Neural progenitor cell (in vitro differentiated cells): Measurements from ENCODE around the gene LGR4. TPM values are rescaled to one million over a fixed set of nuclear protein-coding genes. Genes with fewer than 3 reads are reported as not detected.

Experiments used
- DNase-seq: peaks from one replicate; pipeline ENCODE4 v3.0.0-alpha.2; 2016; ENCODE audit warnings: low spot score
- H2AFZ ChIP-seq: fragments of 200-600 bp; sonication (generic); replicated peaks from 2 replicates; pipeline ENCODE4 v1.6.1; 2016; ENCODE audit warnings: antibody characterized with exemption
- H3F3A ChIP-seq: fragments of 200-600 bp; sonication (generic); 2 replicates; pipeline ENCODE4 v1.6.1; 2016; ENCODE audit warnings: antibody characterized with exemption, low read depth
- H3K27ac ChIP-seq: fragments of 200-600 bp; sonication (generic); 2 replicates; pipeline ENCODE4 v1.5.1; 2016; ENCODE audit warnings: mild to moderate bottlenecking
- H3K27me3 ChIP-seq: fragments of 200-600 bp; sonication (generic); 2 replicates; pipeline ENCODE4 v1.6.1; 2016; ENCODE audit warnings: mild to moderate bottlenecking, moderate library complexity
- H3K36me3 ChIP-seq: fragments of 200-600 bp; sonication (generic); 2 replicates; pipeline ENCODE4 v1.5.1; 2016
- H3K4me1 ChIP-seq: fragments of 200-600 bp; sonication (generic); 2 replicates; pipeline ENCODE4 v1.6.1; 2016; ENCODE audit warnings: mixed run types
- H3K4me2 ChIP-seq: fragments of 200-600 bp; sonication (generic); 2 replicates; pipeline ENCODE4 v1.6.1; 2016
- H3K4me3 ChIP-seq: fragments of 200-600 bp; sonication (generic); 2 replicates; pipeline ENCODE4 v1.5.1; 2016
- H3K79me2 ChIP-seq: fragments of 200-600 bp; sonication (generic); 2 replicates; pipeline ENCODE4 v1.6.1; 2016; ENCODE audit warnings: low read depth
- H3K9ac ChIP-seq: fragments of 200-600 bp; sonication (generic); 2 replicates; pipeline ENCODE4 v1.6.1; 2016
- H3K9me3 ChIP-seq: fragments of 200-600 bp; sonication (generic); 2 replicates; pipeline ENCODE4 v1.5.1; 2016; ENCODE audit warnings: low read depth
- H4K20me1 ChIP-seq: fragments of 200-600 bp; sonication (generic); 2 replicates; pipeline ENCODE4 v1.6.1; 2016; ENCODE audit warnings: low read depth
- H3K27ac Mint-ChIP-seq: 3 replicates; pipeline ENCODE4 v1.8.0; 2021; ENCODE audit warnings: mixed read lengths
- H3K27me3 Mint-ChIP-seq: 2 replicates; pipeline ENCODE4 v1.8.0; 2022; ENCODE audit warnings: low read depth, mild to moderate bottlenecking, inconsistent platforms, moderate library complexity, mixed read lengths; ENCODE audit not compliant: insufficient read depth
- H3K36me3 Mint-ChIP-seq: 3 replicates; pipeline ENCODE4 v1.8.0; 2021; ENCODE audit warnings: mixed read lengths
- H3K4me1 Mint-ChIP-seq: 3 replicates; pipeline ENCODE4 v1.8.0; 2021; ENCODE audit warnings: mixed read lengths
- H3K4me3 Mint-ChIP-seq: 3 replicates; pipeline ENCODE4 v1.8.0; 2021; ENCODE audit warnings: mild to moderate bottlenecking, moderate library complexity, mixed read lengths
- H3K9me3 Mint-ChIP-seq: 3 replicates; pipeline ENCODE4 v1.8.0; 2020; ENCODE audit warnings: mixed read lengths
- CTCF ChIP-seq: fragments of 200-600 bp; sonication (generic); IDR thresholded peaks from 2 replicates; pipeline ENCODE4 v1.5.1; 2017; ENCODE audit warnings: antibody characterized with exemption, mild to moderate bottlenecking
- EZH2 ChIP-seq: fragments of 200-600 bp; sonication (generic); IDR thresholded peaks from 2 replicates; pipeline ENCODE4 v1.6.1; 2017; ENCODE audit warnings: antibody characterized with exemption, mild to moderate bottlenecking, moderate library complexity
- EZH2phosphoT487 ChIP-seq: fragments of 200-600 bp; sonication (generic); IDR thresholded peaks from 2 replicates; pipeline ENCODE4 v1.6.1; 2017; ENCODE audit warnings: antibody characterized with exemption
- total RNA-seq: library from RNA; depleted of rRNA; stranded (reverse); fragments of >200 nt; gene quantifications from 2 replicates; pipeline ENCODE4 v1.2.3, GENCODE V29; 2015; ENCODE audit warnings: low replicate concordance

Gene LGR4
- total RNA-seq, 1 donor from 2014 or later: 274 TPM

GRCh38 chr11:27438595-27438981 lies 34.0 kb downstream of the LGR4 start:
- Mint-ChIP-seq H3K4me1 (peaks cover 26% of the 10 kb centered on the region), H3K9me3 (no peaks in the 10 kb centered on the region), H3K4me3 (no peak overlapping the region), H3K27ac (no peak overlapping the region), H3K27me3 (peaks cover 15% of the 10 kb centered on the region), H3K36me3 (peaks cover 6% of the 10 kb centered on the region)
- H3K4me1 ChIP-seq: peaks cover 49% of the 10 kb centered on the region
- no peaks in the 10 kb centered on the region for H3K9me3 ChIP-seq
- no peak for TF ChIP-seq EZH2
- no peaks in the 10 kb centered on the region for H3K27me3 ChIP-seq
- no peak overlapping the region for H3K4me2 ChIP-seq
- no peak overlapping the region for H3K27ac ChIP-seq
- no peaks in the 10 kb centered on the region for H3K36me3 ChIP-seq
- peaks cover 100% of the 10 kb centered on the region for H3K79me2 ChIP-seq
- DNase-seq: no peak
- H2AFZ ChIP-seq: no peak overlapping the region
- H3K9ac ChIP-seq: no peak overlapping the region
- peaks cover 88% of the 10 kb centered on the region for H4K20me1 ChIP-seq
- H3K4me3 ChIP-seq: no peak overlapping the region
- peaks cover 38% of the 10 kb centered on the region for H3F3A ChIP-seq

- H3K27ac ChIP-seq: no peak overlapping the region
- peaks cover 32% of the 10 kb centered on the region for H3F3A ChIP-seq
- H3K4me1 ChIP-seq: peaks cover 44% of the 10 kb centered on the region
- Mint-ChIP-seq H3K27me3 (peaks cover 15% of the 10 kb centered on the region), H3K4me3 (no peak overlapping the region), H3K36me3 (peaks cover 8% of the 10 kb centered on the region), H3K9me3 (no peaks in the 10 kb centered on the region), H3K4me1 (peaks cover 21% of the 10 kb centered on the region), H3K27ac (no peak overlapping the region)
- H3K79me2 ChIP-seq: peaks cover 100% of the 10 kb centered on the region
- no peak overlapping the region for H2AFZ ChIP-seq
- TF ChIP-seq EZH2phosphoT487 (no peak), EZH2 (no peak), CTCF (no peak)
- no peaks in the 10 kb centered on the region for H3K9me3 ChIP-seq
- no peak overlapping the region for H3K4me2 ChIP-seq
- H3K4me3 ChIP-seq: no peak overlapping the region
- no peak overlapping the region for H3K9ac ChIP-seq
- H3K36me3 ChIP-seq: no peaks in the 10 kb centered on the region
- peaks cover 88% of the 10 kb centered on the region for H4K20me1 ChIP-seq
- no peaks in the 10 kb centered on the region for H3K27me3 ChIP-seq
- DNase-seq: no peak
Measured at GRCh38 chr11:27437829-27438594, 34.6 kb downstream of the LGR4 start.

GRCh38 chr11:27436916-27437315 lies 35.7 kb downstream of the LGR4 start:
- H3K36me3 ChIP-seq: no peaks in the 10 kb centered on the region
- TF ChIP-seq EZH2: no peak
- TF ChIP-seq CTCF: no peak
- no peak for TF ChIP-seq EZH2phosphoT487
- H4K20me1 ChIP-seq: peaks cover 88% of the 10 kb centered on the region
- no peak overlapping the region for H3K4me3 ChIP-seq
- no peaks in the 10 kb centered on the region for H3K27me3 ChIP-seq
- H3K36me3 Mint-ChIP-seq: peaks cover 8% of the 10 kb centered on the region
- peaks cover 100% of the 10 kb centered on the region for H3K79me2 ChIP-seq
- DNase-seq: no peak
- no peaks in the 10 kb centered on the region for H3K9me3 Mint-ChIP-seq
- H3K4me2 ChIP-seq: no peak overlapping the region
- H3K9ac ChIP-seq: no peak overlapping the region
- no peak overlapping the region for H2AFZ ChIP-seq
- H3K4me3 Mint-ChIP-seq: no peak overlapping the region
- peaks cover 15% of the 10 kb centered on the region for H3K27me3 Mint-ChIP-seq
- H3K9me3 ChIP-seq: no peaks in the 10 kb centered on the region
- H3K4me1 ChIP-seq: peaks cover 44% of the 10 kb centered on the region
- H3K4me1 Mint-ChIP-seq: peaks cover 12% of the 10 kb centered on the region
- H3K27ac ChIP-seq: no peak overlapping the region
- no peak overlapping the region for H3K27ac Mint-ChIP-seq
- peaks cover 35% of the 10 kb centered on the region for H3F3A ChIP-seq

- H3K4me2 ChIP-seq: no peak overlapping the region
- H3K4me1 ChIP-seq: peaks cover 45% of the 10 kb centered on the region
- H3K79me2 ChIP-seq: peaks cover 100% of the 10 kb centered on the region
- Mint-ChIP-seq H3K4me3 (no peak overlapping the region), H3K27ac (no peak overlapping the region), H3K36me3 (peaks cover 2% of the 10 kb centered on the region), H3K27me3 (peaks cover 6% of the 10 kb centered on the region), H3K9me3 (no peaks in the 10 kb centered on the region), H3K4me1 (peaks cover 8% of the 10 kb centered on the region)
- H3F3A ChIP-seq: peaks cover 42% of the 10 kb centered on the region
- peaks cover 88% of the 10 kb centered on the region for H4K20me1 ChIP-seq
- H3K36me3 ChIP-seq: no peaks in the 10 kb centered on the region
- H3K4me3 ChIP-seq: no peak overlapping the region
- no peaks in the 10 kb centered on the region for H3K9me3 ChIP-seq
- DNase-seq: no peak
- no peak overlapping the region for H3K9ac ChIP-seq
- TF ChIP-seq EZH2: no peak
- no peaks in the 10 kb centered on the region for H3K27me3 ChIP-seq
- no peak overlapping the region for H2AFZ ChIP-seq
- H3K27ac ChIP-seq: no peak overlapping the region
Measured at GRCh38 chr11:27433742-27434141, 38.8 kb downstream of the LGR4 start.
